Esophagus (tissue), 2 donors: ENCODE data around the gene DPT. TPM values are rescaled to one million over a fixed set of nuclear protein-coding genes. Genes with fewer than 3 reads are reported as not detected.
"Not testable (repeated sequence)": the region's sequence is repeated elsewhere in the genome, so short reads cannot be mapped to it uniquely, and the experiment has no call there.

ENCODE experiments used
- H3K27ac ChIP-seq, 2 donors: one replicate each; pipeline ENCODE4 v1.5.1; 2013; ENCODE audit warnings: low read depth in 2 of 2, mild to moderate bottlenecking in 2 of 2, inconsistent platforms in 1 of 2, low read length in 1 of 2, moderate library complexity in 1 of 2
- H3K27me3 ChIP-seq, 2 donors: one replicate each; pipeline ENCODE4 v1.6.1; 2013; ENCODE audit warnings: low read length in 2 of 2, control low read depth in 1 of 2, mild to moderate bottlenecking in 1 of 2; ENCODE audit not compliant: insufficient read depth in 2 of 2, control insufficient read depth in 1 of 2
- H3K36me3 ChIP-seq, 2 donors: one replicate each; pipeline ENCODE4 v1.6.1; 2013; ENCODE audit warnings: low read length in 1 of 2; ENCODE audit not compliant: control insufficient read depth in 2 of 2, insufficient read depth in 2 of 2
- H3K4me1 ChIP-seq, 2 donors: one replicate each; pipeline ENCODE4 v1.6.1; 2013; ENCODE audit warnings: low read length in 1 of 2; ENCODE audit not compliant: control insufficient read depth in 2 of 2, insufficient read depth in 2 of 2
- H3K4me3 ChIP-seq, 2 donors: one replicate each; pipeline ENCODE4 v1.5.1; 2013; ENCODE audit warnings: low read length in 2 of 2, mild to moderate bottlenecking in 2 of 2, low read depth in 1 of 2, moderate library complexity in 1 of 2
- H3K9me3 ChIP-seq, 2 donors: one replicate each; pipeline ENCODE4 v1.6.1; 2013; ENCODE audit warnings: mild to moderate bottlenecking in 2 of 2, low read depth in 1 of 2, low read length in 1 of 2, moderate library complexity in 1 of 2; ENCODE audit not compliant: control insufficient read depth in 2 of 2, insufficient read depth in 1 of 2
- WGBS, 2 donors: extraction: QIAGEN DNeasy Blood & Tissue Kit; methylation state at CpG; one replicate each; pipeline ENCODE4 v1.1.7; 2013; 5-methylcytosine and 5-hydroxymethylcytosine counted together
- polyA plus RNA-seq, 2 donors: library from polyadenylated mRNA; stranded (reverse); fragments of 200-250 nt; gene quantifications; one replicate each; pipeline ENCODE4 v1.2.3, GENCODE V29; 2013
- donor health status: healthy with polysubstance abuse.
- donor health status: Bipolar disorder and iron deficiency.

Gene DPT
- polyA plus RNA-seq, result 1 to 10 TPM; 4.8 TPM

DNA sequence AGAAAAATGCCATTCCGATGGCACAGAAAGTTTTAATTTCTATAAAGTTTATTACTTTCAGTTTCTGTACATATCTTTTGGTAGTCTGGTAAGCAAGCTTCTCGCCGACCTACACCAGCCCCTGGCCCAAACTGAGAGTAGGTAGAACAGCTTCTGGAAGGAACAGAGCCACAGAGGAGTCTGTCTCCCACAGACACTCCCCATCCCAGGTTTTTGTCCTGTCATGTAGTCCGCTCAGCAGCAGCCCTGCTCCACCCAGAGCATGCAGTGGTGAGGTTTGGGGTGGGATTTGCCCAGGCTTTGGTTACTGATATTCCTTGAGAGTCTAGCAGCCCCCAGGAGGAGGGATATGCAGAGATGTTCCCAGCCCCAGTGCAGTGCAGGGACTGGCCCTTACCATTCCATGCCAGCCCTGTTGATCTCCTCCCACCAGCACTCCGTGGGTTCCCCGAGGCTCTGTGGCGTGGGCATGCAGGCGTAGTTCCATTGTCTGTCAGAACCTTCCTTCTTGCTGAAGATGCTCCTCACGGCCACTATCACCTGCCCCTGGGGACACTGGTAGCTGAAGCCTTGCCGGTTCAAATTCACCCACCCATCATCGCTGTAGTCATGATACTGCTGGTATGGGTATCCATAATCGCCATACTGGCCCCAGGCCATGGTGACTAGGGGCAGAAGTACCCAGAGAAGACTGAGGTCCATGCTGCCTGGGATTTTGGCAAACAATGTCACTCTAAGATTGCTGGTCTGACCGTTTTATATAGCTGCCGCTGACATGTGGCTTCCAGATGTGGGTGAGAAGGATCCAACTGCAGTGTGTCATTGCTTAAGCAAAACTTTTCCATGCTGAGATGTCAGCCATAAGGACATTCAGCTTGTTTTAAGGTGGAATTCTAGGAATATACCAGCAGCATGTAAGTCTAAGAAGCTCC is at the start of gene DPT:
DPT (minus strand) TSS at position 734 of the 932 bp plus-strand sequence; CDS start at position 702, 32 bp downstream.
- Histone ChIP-seq H3K4me1 (no peaks in the 10 kb centered on the region), H3K27me3 (no peaks in the 10 kb centered on the region), H3K36me3 (no peaks in the 10 kb centered on the region), H3K27ac (peak within 1 kb of the TSS in 1 of 2 donors; percentile 24), H3K9me3 (no peaks in the 10 kb centered on the region), H3K4me3 (no peak within 1 kb of the TSS)
- 74% methylated on average over 14 of the region's 14 CpGs for WGBS, 2 donors

GRCh38 chr1:168775366-168775765 is 46.4 kb upstream of the DPT start:
- H3K36me3 ChIP-seq, result no peaks in the 10 kb centered on the region
- H3K27ac ChIP-seq, result no peak overlapping the region
- H3K27me3 ChIP-seq, result no peaks in the 10 kb centered on the region
- 87 to 90% methylated on average over 3 of the region's 3 CpGs for WGBS, 2 donors
- no peaks in the 10 kb centered on the region for H3K4me1 ChIP-seq
- H3K9me3 ChIP-seq, result no peaks in the 10 kb centered on the region
- H3K4me3 ChIP-seq, result no peak overlapping the region

DNA sequence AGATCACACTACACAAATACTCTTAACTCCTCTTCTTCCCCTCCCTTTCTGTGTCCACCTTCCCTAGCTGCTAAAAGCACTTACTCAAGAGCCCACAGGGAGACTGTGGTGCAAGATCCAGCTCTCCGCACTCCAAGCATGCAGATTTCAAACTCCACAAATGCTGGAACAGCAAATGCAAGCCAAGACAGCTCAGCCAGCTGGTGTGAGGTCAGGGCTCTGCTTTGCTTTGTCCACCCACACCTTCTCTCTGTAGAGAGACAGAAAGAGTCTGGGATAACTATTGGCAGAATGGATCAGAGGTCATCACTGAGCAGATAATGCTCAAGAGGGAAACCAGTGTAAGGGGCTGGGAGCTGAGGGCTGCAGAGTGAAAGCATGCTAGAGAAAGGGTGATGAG is 45.2 kb upstream of the DPT start:
- 84 to 90% methylated on average over 1 of the region's 1 CpG for WGBS, 2 donors
- no peak overlapping the region for H3K27ac ChIP-seq
- no peak overlapping the region for H3K4me3 ChIP-seq
- no peaks in the 10 kb centered on the region for H3K36me3 ChIP-seq
- no peaks in the 10 kb centered on the region for H3K27me3 ChIP-seq
- H3K9me3 ChIP-seq, result no peaks in the 10 kb centered on the region
- no peaks in the 10 kb centered on the region for H3K4me1 ChIP-seq

DNA sequence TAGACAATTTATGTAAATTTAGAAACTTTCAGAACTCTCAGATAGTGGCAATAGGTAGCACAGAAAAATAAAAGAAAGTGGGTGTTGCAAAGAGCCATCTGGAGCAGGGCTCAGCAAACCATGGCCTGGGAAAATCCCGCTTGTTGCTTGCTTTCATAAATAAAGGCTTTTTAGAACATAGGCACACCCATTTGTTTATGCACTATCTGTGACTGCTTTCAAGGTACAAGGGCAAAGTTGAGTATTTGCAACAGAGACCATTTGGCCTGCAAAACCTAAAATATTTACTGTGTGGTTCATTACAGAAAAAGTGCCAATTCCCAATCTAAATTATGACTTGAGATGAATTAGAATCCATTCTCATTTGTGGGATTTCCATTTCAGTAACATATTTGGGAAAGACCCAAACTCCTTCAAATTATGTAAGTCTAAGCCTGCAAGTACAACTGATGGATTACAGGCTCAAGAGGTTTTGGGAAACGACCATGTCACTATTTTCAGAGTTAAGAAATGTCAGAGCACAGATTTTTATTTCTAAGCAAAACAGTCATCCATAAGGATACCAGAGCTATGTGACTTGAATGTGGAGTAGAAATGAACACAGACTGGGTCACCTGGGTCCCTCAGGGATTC is 43.5 kb upstream of the DPT start:
- WGBS, 2 donors, result 51 to 54% methylated on average over 2 of the region's 2 CpGs
- no peaks in the 10 kb centered on the region for H3K36me3 ChIP-seq
- H3K27me3 ChIP-seq, result no peaks in the 10 kb centered on the region
- H3K4me3 ChIP-seq, result no peak overlapping the region
- H3K9me3 ChIP-seq, result no peaks in the 10 kb centered on the region
- no peaks in the 10 kb centered on the region for H3K4me1 ChIP-seq
- no peak overlapping the region for H3K27ac ChIP-seq

DNA sequence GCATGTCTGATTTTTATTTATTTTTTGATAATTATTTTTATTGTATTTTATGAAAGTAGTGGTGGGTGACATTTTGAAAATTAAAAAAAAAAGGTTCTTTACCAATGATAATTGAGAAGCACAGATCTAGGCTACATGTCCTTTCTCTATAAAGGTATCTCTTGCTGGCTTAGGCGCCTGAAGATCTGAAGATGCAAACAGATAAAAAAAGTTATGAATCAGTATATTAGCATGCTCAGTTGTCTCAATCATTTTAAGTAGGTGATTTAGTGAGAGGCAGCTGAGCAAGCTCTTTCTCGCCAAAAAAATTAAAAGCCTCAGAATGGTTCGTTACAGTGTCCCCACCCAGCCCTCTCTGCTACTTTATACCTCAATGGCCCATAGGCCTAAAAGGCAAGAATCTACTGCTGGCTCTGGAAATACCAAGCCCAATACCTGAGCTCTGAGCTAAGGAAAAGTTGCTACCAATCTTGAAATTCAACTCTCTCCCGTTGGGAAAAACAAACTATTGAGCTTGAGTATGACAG is 42.2 kb upstream of the DPT start:
- Histone ChIP-seq H3K36me3 (no peaks in the 10 kb centered on the region), H3K27ac (no peak overlapping the region), H3K4me1 (no peaks in the 10 kb centered on the region), H3K27me3 (no peaks in the 10 kb centered on the region), H3K9me3 (no peaks in the 10 kb centered on the region), H3K4me3 (no peak overlapping the region)
- 68 to 69% methylated on average over 4 of the region's 4 CpGs for WGBS, 2 donors

- not testable (repeated sequence) for H3K27ac ChIP-seq, H3K36me3 ChIP-seq, H3K27me3 ChIP-seq, H3K4me1 ChIP-seq, H3K9me3 ChIP-seq, H3K4me3 ChIP-seq
- WGBS, 2 donors, result 81 to 95% methylated on average over 3 of the region's 3 CpGs
Observed at GRCh38 chr1:168769893-168770292, 40.9 kb upstream of the DPT start.

DNA sequence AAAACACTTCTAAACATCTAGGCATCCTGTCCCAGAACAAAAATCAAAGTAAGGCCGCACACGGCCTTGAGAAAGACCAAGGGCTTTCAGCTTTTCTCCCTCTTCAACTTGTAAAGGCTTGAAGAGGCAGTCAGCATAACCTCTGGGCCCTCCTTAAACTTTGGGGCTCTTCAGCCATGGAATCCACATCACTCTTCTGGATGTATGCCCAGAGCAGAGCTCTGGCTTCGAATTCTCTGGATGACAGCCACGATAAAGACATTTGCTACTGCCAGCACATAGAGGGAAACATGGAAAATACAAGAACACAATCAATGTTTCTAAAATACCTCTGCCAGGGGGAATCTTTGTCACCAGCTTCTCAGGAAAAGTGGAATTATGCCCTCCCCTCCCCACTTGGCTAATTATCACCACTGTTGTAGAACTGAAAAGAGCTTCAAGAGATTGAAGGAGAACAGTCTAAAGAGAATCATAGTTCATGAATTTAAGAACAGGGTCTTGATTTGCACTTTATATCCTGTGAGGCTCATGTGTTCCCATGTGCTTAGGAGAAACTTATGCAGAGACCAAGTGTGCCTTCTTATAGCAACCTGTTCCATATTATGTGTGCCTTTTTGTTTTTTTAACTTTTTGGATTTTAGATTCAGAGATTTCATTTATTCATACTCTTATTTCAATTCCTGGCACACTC is 39.0 kb upstream of the DPT start:
- peak overlapping the region; percentile 4 to 24 for H3K27ac ChIP-seq
- H3K27me3 ChIP-seq, result no peaks in the 10 kb centered on the region
- no peaks in the 10 kb centered on the region for H3K9me3 ChIP-seq
- 19 to 35% methylated on average over 4 of the region's 4 CpGs for WGBS, 2 donors
- no peaks in the 10 kb centered on the region for H3K36me3 ChIP-seq
- no peaks in the 10 kb centered on the region for H3K4me1 ChIP-seq
- no peak overlapping the region for H3K4me3 ChIP-seq

DNA sequence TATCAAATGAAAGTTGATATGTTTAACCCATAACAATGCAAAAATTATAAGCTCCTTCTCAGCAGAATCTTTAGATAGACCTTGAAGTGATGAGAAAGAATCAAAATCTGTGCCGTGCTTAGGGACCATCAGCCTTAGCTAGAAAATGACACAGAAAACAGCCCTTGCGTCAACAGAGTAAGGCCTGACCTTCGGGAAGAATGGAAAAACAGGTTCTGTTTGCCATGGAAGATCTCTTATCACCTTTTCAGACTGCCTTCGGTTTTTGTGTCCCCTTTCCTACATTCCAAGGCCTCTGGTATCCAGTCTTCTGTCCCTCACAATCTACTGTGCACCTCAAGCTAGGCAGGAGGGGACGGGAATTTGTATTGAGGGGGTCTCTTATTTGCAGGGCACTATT is 37.6 kb upstream of the DPT start:
- H3K9me3 ChIP-seq, result no peaks in the 10 kb centered on the region
- H3K4me1 ChIP-seq, result no peaks in the 10 kb centered on the region
- H3K27ac ChIP-seq, result no peak overlapping the region
- WGBS, 2 donors, result 72 to 78% methylated on average over 5 of the region's 5 CpGs
- H3K36me3 ChIP-seq, result no peaks in the 10 kb centered on the region
- no peak overlapping the region for H3K4me3 ChIP-seq
- no peaks in the 10 kb centered on the region for H3K27me3 ChIP-seq

DNA sequence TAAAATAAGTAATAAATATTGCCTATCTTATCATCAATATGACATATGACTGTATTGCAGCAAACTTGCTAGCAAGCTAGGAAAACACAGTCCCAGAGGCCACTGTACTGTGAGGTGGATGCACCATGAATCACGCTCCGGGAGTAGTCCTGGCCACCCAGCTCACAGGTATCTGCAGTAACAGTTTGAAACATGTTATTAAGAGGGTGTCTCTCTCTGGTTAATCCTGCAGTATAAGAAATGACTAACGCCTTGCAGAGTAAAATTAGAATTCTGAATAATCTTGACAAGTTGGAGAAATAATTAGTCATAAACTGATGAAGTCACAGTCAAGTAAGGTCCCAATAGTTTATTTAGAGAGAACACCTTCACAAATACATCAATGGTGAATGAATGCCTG is 34.0 kb upstream of the DPT start:
- H3K4me1 ChIP-seq, result no peaks in the 10 kb centered on the region
- H3K27ac ChIP-seq, result peak overlapping the region in 1 of 2 donors; percentile 21
- WGBS, 2 donors, result 49 to 59% methylated on average over 3 of the region's 3 CpGs
- no peaks in the 10 kb centered on the region for H3K36me3 ChIP-seq
- H3K27me3 ChIP-seq, result no peaks in the 10 kb centered on the region
- H3K9me3 ChIP-seq, result no peaks in the 10 kb centered on the region
- no peak overlapping the region for H3K4me3 ChIP-seq
